H9 (cell line): ENCODE measurements around the gene PRPF40A. TPM values are rescaled to one million over a fixed set of nuclear protein-coding genes. Genes with fewer than 3 reads are reported as not detected.

Experiments used
- DNase-seq: peaks from one replicate; pipeline ENCODE4 v3.0.0-alpha.2; 2017
- H2AFZ ChIP-seq: one replicate; pipeline ENCODE4 v1.6.1; 2013; ENCODE audit warnings: mild to moderate bottlenecking, low read length, control low read depth, moderate library complexity
- H2AK5ac ChIP-seq: 2 replicates; pipeline ENCODE4 v1.6.1; 2013; ENCODE audit warnings: low read length, control low read depth, mixed read lengths; ENCODE audit not compliant: insufficient read length
- H2BK120ac ChIP-seq: one replicate; pipeline ENCODE4 v1.6.1; 2013; ENCODE audit warnings: low read depth, mild to moderate bottlenecking, low read length, control low read depth, inconsistent platforms; ENCODE audit not compliant: poor library complexity, severe bottlenecking
- H2BK12ac ChIP-seq: 2 replicates; pipeline ENCODE4 v1.6.1; 2013; ENCODE audit warnings: low read length, control low read depth, mixed read lengths, low read depth; ENCODE audit not compliant: insufficient read length
- H2BK15ac ChIP-seq: 2 replicates; pipeline ENCODE4 v1.6.1; 2013; ENCODE audit warnings: low read depth, low read length, control low read depth
- H2BK20ac ChIP-seq: one replicate; pipeline ENCODE4 v1.6.1; 2013; ENCODE audit warnings: low read depth, mild to moderate bottlenecking, low read length, control low read depth, inconsistent platforms; ENCODE audit not compliant: poor library complexity, severe bottlenecking
- H2BK5ac ChIP-seq: 2 replicates; pipeline ENCODE4 v1.6.1; 2013; ENCODE audit warnings: low read length, control low read depth, mixed read lengths; ENCODE audit not compliant: insufficient read length
- H3K14ac ChIP-seq: 2 replicates; pipeline ENCODE4 v1.6.1; 2013; ENCODE audit warnings: low read length, control low read depth; ENCODE audit not compliant: insufficient read depth
- H3K18ac ChIP-seq: 2 replicates; pipeline ENCODE4 v1.6.1; 2013; ENCODE audit warnings: low read depth, mild to moderate bottlenecking, mixed read lengths, low read length, control low read depth; ENCODE audit not compliant: insufficient read length
- H3K23ac ChIP-seq: 2 replicates; pipeline ENCODE4 v1.6.1; 2013; ENCODE audit warnings: low read length, control low read depth, mixed read lengths, low read depth; ENCODE audit not compliant: insufficient read length
- H3K23me2 ChIP-seq: 2 replicates; pipeline ENCODE4 v1.6.1; 2013; ENCODE audit warnings: low read depth, mild to moderate bottlenecking, mixed read lengths, low read length, control low read depth; ENCODE audit not compliant: insufficient read length, poor library complexity, severe bottlenecking
- H3K27ac ChIP-seq: 2 replicates; pipeline ENCODE4 v1.5.1; 2013; ENCODE audit warnings: low read length, control low read depth, mixed read lengths, low read depth; ENCODE audit not compliant: insufficient read length
- H3K27me3 ChIP-seq: 2 replicates; pipeline ENCODE4 v1.6.1; 2013; ENCODE audit warnings: low read length, control low read depth, inconsistent platforms; ENCODE audit not compliant: insufficient read depth
- H3K4ac ChIP-seq: 2 replicates; pipeline ENCODE4 v1.6.1; 2013; ENCODE audit warnings: low read depth, mild to moderate bottlenecking, control low read depth, inconsistent platforms, low read length, moderate library complexity
- H3K4me1 ChIP-seq: 2 replicates; pipeline ENCODE4 v1.6.1; 2013; ENCODE audit warnings: low read length, control low read depth, inconsistent platforms; ENCODE audit not compliant: insufficient read depth
- H3K4me2 ChIP-seq: 2 replicates; pipeline ENCODE4 v1.6.1; 2013; ENCODE audit warnings: low read length, control low read depth, mixed read lengths; ENCODE audit not compliant: insufficient read length, insufficient read depth
- H3K56ac ChIP-seq: 2 replicates; pipeline ENCODE4 v1.6.1; 2013; ENCODE audit warnings: low read depth, mild to moderate bottlenecking, mixed read lengths, low read length, control low read depth; ENCODE audit not compliant: insufficient read length
- H3K79me1 ChIP-seq: 2 replicates; pipeline ENCODE4 v1.6.1; 2013; ENCODE audit warnings: low read depth, mild to moderate bottlenecking, moderate library complexity, low read length, control low read depth, inconsistent platforms; ENCODE audit not compliant: insufficient read depth, poor library complexity, severe bottlenecking
- H3K79me2 ChIP-seq: 2 replicates; pipeline ENCODE4 v1.6.1; 2013; ENCODE audit warnings: low read length, control low read depth, inconsistent platforms; ENCODE audit not compliant: insufficient read depth
- H3K9ac ChIP-seq: 2 replicates; pipeline ENCODE4 v1.6.1; 2013; ENCODE audit warnings: low read length, control low read depth, mixed read lengths; ENCODE audit not compliant: insufficient read length; ENCODE audit errors: extremely low read depth
- H3K9me3 ChIP-seq: one replicate; pipeline ENCODE4 v1.6.1; 2013; ENCODE audit warnings: low read depth, low read length, inconsistent platforms; ENCODE audit not compliant: control insufficient read depth
- H3T11ph ChIP-seq: one replicate; pipeline ENCODE4 v1.6.1; 2013; ENCODE audit warnings: mild to moderate bottlenecking, low read length, control low read depth, inconsistent platforms
- H4K20me1 ChIP-seq: one replicate; pipeline ENCODE4 v1.6.1; 2013; ENCODE audit not compliant: control insufficient read depth, insufficient read length, insufficient read depth
- H4K5ac ChIP-seq: 2 replicates; pipeline ENCODE4 v1.6.1; 2013; ENCODE audit warnings: low read depth, mild to moderate bottlenecking, mixed read lengths, low read length, control low read depth; ENCODE audit not compliant: insufficient read length
- H4K8ac ChIP-seq: replicated peaks from 2 replicates; pipeline ENCODE4 v1.6.1; 2013; ENCODE audit warnings: low read length, control low read depth, mixed read lengths, low read depth; ENCODE audit not compliant: insufficient read length
- H4K91ac ChIP-seq: 2 replicates; pipeline ENCODE4 v1.6.1; 2013; ENCODE audit warnings: low read depth, mild to moderate bottlenecking, moderate library complexity, mixed read lengths, low read length, control low read depth; ENCODE audit not compliant: insufficient read length
- H3K27ac Mint-ChIP-seq, 3 experiments: 2 replicates in 2 of 3; 3 replicates in 1 of 3; pipeline ENCODE4 v1.8.0; 2020 to 2021; ENCODE audit warnings: mixed read lengths in 3 of 3, mild to moderate bottlenecking in 1 of 3, moderate library complexity in 1 of 3
- H3K27me3 Mint-ChIP-seq: 2 replicates; pipeline ENCODE4 v1.8.0; 2021; ENCODE audit warnings: low read depth, mild to moderate bottlenecking, moderate library complexity, mixed read lengths
- H3K36me3 Mint-ChIP-seq, 3 experiments: 2 replicates in 2 of 3; 3 replicates in 1 of 3; pipeline ENCODE4 v1.8.0; 2020 to 2021; ENCODE audit warnings: low read depth in 3 of 3, mixed read lengths in 3 of 3; ENCODE audit not compliant: insufficient read depth in 1 of 3
- H3K4me1 Mint-ChIP-seq, 2 experiments: 2 replicates each; pipeline ENCODE4 v1.8.0; 2020; ENCODE audit warnings: mixed read lengths in 2 of 2
- H3K4me3 Mint-ChIP-seq, 2 experiments: 2 replicates in 1 of 2; 3 replicates in 1 of 2; pipeline ENCODE4 v1.8.0; 2020 to 2021; ENCODE audit warnings: mild to moderate bottlenecking in 2 of 2, mixed read lengths in 2 of 2, moderate library complexity in 1 of 2
- H3K9me3 Mint-ChIP-seq, 2 experiments: 2 replicates in 1 of 2; 3 replicates in 1 of 2; pipeline ENCODE4 v1.8.0; 2020; ENCODE audit warnings: mild to moderate bottlenecking in 2 of 2, mixed read lengths in 2 of 2, moderate library complexity in 1 of 2
- CTCF ChIP-seq: fragments of 200-600 bp; sonication (generic); conservative IDR thresholded peaks from 3 replicates; pipeline ENCODE4 v1.8.0; 2021; ENCODE audit warnings: antibody characterized with exemption, mild to moderate bottlenecking
- WGBS: extraction: QIAGEN DNeasy Blood & Tissue Kit; methylation state at CpG from one replicate; pipeline ENCODE4 v1.1.7; 2013; ENCODE audit warnings: missing lambda C conversion rate, low lambda C conversion rate, mixed read lengths; ENCODE audit not compliant: insufficient read length; ENCODE audit errors: extremely low coverage; 5-methylcytosine and 5-hydroxymethylcytosine counted together
- total RNA-seq: library from RNA; stranded (reverse); gene quantifications from 2 replicates; pipeline ENCODE4 v1.2.1, GENCODE V29; 2021

Gene PRPF40A
- total RNA-seq, 1 experiment from 2014 or later: 158 TPM

GRCh38 chr2:152682663-152683062, 34.6 kb downstream of the PRPF40A start:
- no peak overlapping the region for H3K27ac ChIP-seq
- H3K27me3 ChIP-seq: no peaks in the 10 kb centered on the region
- H3K4me1 Mint-ChIP-seq: no peaks in the 10 kb centered on the region
- no peak overlapping the region for H2BK15ac ChIP-seq
- no peaks in the 10 kb centered on the region for H3K23me2 ChIP-seq
- TF ChIP-seq CTCF: no peak
- H3K27ac Mint-ChIP-seq: no peak overlapping the region
- no peak overlapping the region for H2AFZ ChIP-seq
- WGBS: no CpG with 5 or more reads among the region's 9 CpGs
- H3K4me3 Mint-ChIP-seq: no peak overlapping the region
- H4K20me1 ChIP-seq: no peaks in the 10 kb centered on the region
- no peak overlapping the region for H4K8ac ChIP-seq
- H3K23ac ChIP-seq: no peak overlapping the region
- no peak overlapping the region for H2BK20ac ChIP-seq
- no peak overlapping the region for H3K56ac ChIP-seq
- no peak for DNase-seq
- H3T11ph ChIP-seq: no peak overlapping the region
- H3K18ac ChIP-seq: no peak overlapping the region
- H3K9ac ChIP-seq: no peak overlapping the region
- H3K9me3 ChIP-seq: no peaks in the 10 kb centered on the region
- H3K79me2 ChIP-seq: no peaks in the 10 kb centered on the region; the same call in 1 of the 2 replicates
- no peak overlapping the region for H4K5ac ChIP-seq
- H3K9me3 Mint-ChIP-seq: peaks cover 0 to 5% of the 10 kb centered on the region in 2 experiments; a peak in 3 of 5 replicates
- peaks cover 3% of the 10 kb centered on the region for H3K79me1 ChIP-seq
- peaks cover 57 to 82% (median 80%) of the 10 kb centered on the region in 3 experiments for H3K36me3 Mint-ChIP-seq
- no peak overlapping the region for H3K14ac ChIP-seq
- no peak overlapping the region for H2BK120ac ChIP-seq
- H3K4me2 ChIP-seq: no peak overlapping the region
- no peak overlapping the region for H2AK5ac ChIP-seq
- no peak overlapping the region for H4K91ac ChIP-seq
- H3K4me1 ChIP-seq: no peaks in the 10 kb centered on the region
- H2BK12ac ChIP-seq: no peak overlapping the region
- H3K27me3 Mint-ChIP-seq: no peaks in the 10 kb centered on the region
- H3K4ac ChIP-seq: no peak overlapping the region
- H2BK5ac ChIP-seq: no peak overlapping the region
